Measurements from ENCODE around the gene AKAP1. TPM values are rescaled to one million over a fixed set of nuclear protein-coding genes. Genes with fewer than 3 reads are reported as not detected.

The AKAP1 gene
- total RNA-seq, 2 experiments from 2014 or later: 20.3 to 23.1 TPM

GRCh38 chr17:57111386-57111785, 26.3 kb downstream of the AKAP1 start:
- intact Hi-C loops (cut with DNase I, micrococcal nuclease): loop anchor here in 1 of 2 experiments (5.0 kb wide), 1 partner anchor 99 kb away; no protein-coding TSS in a partner anchor

GRCh38 chr17:57113011-57113410, 28.0 kb downstream of the AKAP1 start:
- Mint-ChIP-seq H3K4me3 (no peak overlapping the region), H3K4me1 (ENCODE audit: low read depth) (no peaks in the 10 kb centered on the region), H3K27me3 (no peaks in the 10 kb centered on the region), H3K9me3 (no peaks in the 10 kb centered on the region), H3K36me3 (ENCODE audit: low read depth) (peaks cover 66% of the 10 kb centered on the region), H3K27ac (no peak overlapping the region)
- intact Hi-C loops (cut with DNase I, micrococcal nuclease): loop anchor here in 1 of 2 experiments (5.0 kb wide), 1 partner anchor 101 kb away; no protein-coding TSS in a partner anchor
- POLR2A ChIA-PET: no interaction called here
- Histone ChIP-seq H3K9me3 (ENCODE audit: control insufficient read depth in 1 of 2, insufficient read depth in 1 of 2, low read length in 2 of 2) (no peaks in the 10 kb centered on the region), H3K27me3 (ENCODE audit: control insufficient read depth in 1 of 2, insufficient read depth in 2 of 2, low read length in 2 of 2) (no peaks in the 10 kb centered on the region), H3K27ac (ENCODE audit: low read depth in 1 of 2, low read length in 2 of 2) (no peak overlapping the region), H3K36me3 (ENCODE audit: insufficient read depth, low read length) (peaks cover 61% of the 10 kb centered on the region), H3K4me3 (ENCODE audit: low read length) (no peak overlapping the region), H3K4me1 (ENCODE audit: insufficient read depth, low read length) (no peaks in the 10 kb centered on the region)
- no peak for TF ChIP-seq CTCF (IDR thresholded peaks at IDR 0.05)
- ATAC-seq (ENCODE audit: poor library complexity) (no peak), DNase-seq (no peak)
- CTCF ChIA-PET: no interaction called here

More at GRCh38 chr17:57111386-57111785, 26.3 kb downstream of the AKAP1 start:
- no peak for ATAC-seq (ENCODE audit: poor library complexity)
- H3K27ac ChIP-seq (ENCODE audit: low read depth in 1 of 2, low read length in 2 of 2): no peak overlapping the region
- Mint-ChIP-seq H3K4me3 (no peak overlapping the region), H3K27ac (no peak overlapping the region), H3K4me1 (ENCODE audit: low read depth) (no peaks in the 10 kb centered on the region), H3K27me3 (no peaks in the 10 kb centered on the region), H3K36me3 (ENCODE audit: low read depth) (peaks cover 50% of the 10 kb centered on the region), H3K9me3 (no peaks in the 10 kb centered on the region)
- H3K36me3 ChIP-seq (ENCODE audit: insufficient read depth, low read length): peaks cover 50% of the 10 kb centered on the region
- H3K4me3 ChIP-seq (ENCODE audit: low read length): no peak overlapping the region
- ChIA-PET CTCF (no interaction called here), POLR2A (no interaction called here)
- H3K27me3 ChIP-seq (ENCODE audit: control insufficient read depth in 1 of 2, insufficient read depth in 2 of 2, low read length in 2 of 2): no peaks in the 10 kb centered on the region
- no peaks in the 10 kb centered on the region for H3K4me1 ChIP-seq (ENCODE audit: insufficient read depth, low read length)
- no peaks in the 10 kb centered on the region for H3K9me3 ChIP-seq (ENCODE audit: control insufficient read depth in 1 of 2, insufficient read depth in 1 of 2, low read length in 2 of 2)
- no peak for DNase-seq
- TF ChIP-seq CTCF (IDR thresholded peaks at IDR 0.05): no peak

- Mint-ChIP-seq H3K27ac (no peak overlapping the region), H3K4me3 (no peak overlapping the region), H3K4me1 (ENCODE audit: low read depth) (no peaks in the 10 kb centered on the region), H3K27me3 (no peaks in the 10 kb centered on the region), H3K9me3 (no peaks in the 10 kb centered on the region), H3K36me3 (ENCODE audit: low read depth) (peaks cover 73% of the 10 kb centered on the region)
- no peaks in the 10 kb centered on the region for H3K9me3 ChIP-seq (ENCODE audit: control insufficient read depth in 1 of 2, insufficient read depth in 1 of 2, low read length in 2 of 2)
- POLR2A ChIA-PET: no interaction called here
- TF ChIP-seq CTCF (IDR thresholded peaks at IDR 0.05): no peak
- CTCF ChIA-PET: no interaction called here
- peaks cover 67% of the 10 kb centered on the region for H3K36me3 ChIP-seq (ENCODE audit: insufficient read depth, low read length)
- H3K4me1 ChIP-seq (ENCODE audit: insufficient read depth, low read length): no peaks in the 10 kb centered on the region
- no peak overlapping the region for H3K4me3 ChIP-seq (ENCODE audit: low read length)
- intact Hi-C loops (cut with DNase I, micrococcal nuclease): loop anchor here in 1 of 2 experiments (5.0 kb wide), 1 partner anchor 101 kb away; no protein-coding TSS in a partner anchor
- no peak for DNase-seq
- no peak overlapping the region for H3K27ac ChIP-seq (ENCODE audit: low read depth in 1 of 2, low read length in 2 of 2)
- ATAC-seq (ENCODE audit: poor library complexity): no peak
- H3K27me3 ChIP-seq (ENCODE audit: control insufficient read depth in 1 of 2, insufficient read depth in 2 of 2, low read length in 2 of 2): no peaks in the 10 kb centered on the region
These were observed 28.6 kb downstream of the AKAP1 start for GRCh38 chr17:57113656-57114055.

Data from CD4-positive, alpha-beta T cell (primary cell).